ENCODE data around the gene WDR18.
"Not testable (repeated sequence)": the region's sequence is repeated elsewhere in the genome, so short reads cannot be mapped to it uniquely, and the experiment has no call there.

The WDR18 gene

DNA sequence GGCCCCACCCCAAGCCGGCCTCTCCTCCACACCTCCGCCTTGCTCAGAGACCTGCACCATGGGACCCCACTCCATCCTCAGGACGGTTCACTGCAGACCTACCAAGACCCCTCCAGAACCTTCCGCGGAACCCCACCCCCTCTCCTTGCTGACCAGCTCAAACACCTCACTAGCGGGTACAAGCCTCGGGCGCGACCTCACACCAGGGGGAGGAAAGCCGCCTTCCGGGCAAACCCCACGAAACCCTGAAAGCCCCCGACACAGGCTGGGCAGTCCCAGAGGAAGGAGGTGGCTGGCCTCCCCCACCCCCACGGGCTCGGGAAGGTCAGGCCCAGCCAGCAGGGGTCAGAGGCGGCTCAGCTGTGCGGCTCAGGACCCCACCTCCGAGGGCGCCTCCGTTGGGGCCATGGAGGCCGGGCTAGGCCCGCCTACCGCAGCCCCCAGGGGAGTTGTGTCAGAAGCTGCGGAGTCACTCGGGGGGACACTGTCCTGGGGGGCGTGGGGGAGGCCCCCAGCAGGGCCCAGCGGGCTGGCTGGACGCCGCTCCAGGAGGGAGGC, 25.9 kb downstream of the WDR18 start:
- DNase-seq, result no peak

- DNase-seq, result no peak
Measured at GRCh38 chr19:1010586-1011510, 26.7 kb downstream of the WDR18 start.

- DNase-seq, result no peak
Measured at GRCh38 chr19:1011831-1012333, 27.7 kb downstream of the WDR18 start.

GRCh38 chr19:1012334-1012733, 28.2 kb downstream of the WDR18 start:
- DNase-seq, result no peak

DNA sequence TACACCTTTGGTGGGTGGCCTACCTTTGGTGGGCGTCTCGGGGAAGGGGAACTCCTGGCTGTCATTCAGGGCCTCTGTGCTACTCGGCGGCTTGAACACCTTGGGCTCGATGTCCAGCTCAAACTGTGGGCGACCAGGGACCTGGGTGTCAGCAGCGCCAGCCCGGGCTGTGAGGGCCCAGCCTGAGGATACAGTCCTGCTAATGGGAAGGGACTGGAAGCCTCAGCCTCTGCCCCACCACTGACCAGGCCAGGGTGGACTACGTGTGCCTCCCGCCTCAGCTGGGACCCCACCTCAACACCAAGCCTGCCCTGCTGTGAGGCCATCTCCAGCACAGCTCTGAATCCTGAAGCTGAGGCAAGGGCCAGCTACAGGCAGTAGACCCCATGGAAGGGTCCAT, 29.1 kb downstream of the WDR18 start:
- no peak for DNase-seq

DNA sequence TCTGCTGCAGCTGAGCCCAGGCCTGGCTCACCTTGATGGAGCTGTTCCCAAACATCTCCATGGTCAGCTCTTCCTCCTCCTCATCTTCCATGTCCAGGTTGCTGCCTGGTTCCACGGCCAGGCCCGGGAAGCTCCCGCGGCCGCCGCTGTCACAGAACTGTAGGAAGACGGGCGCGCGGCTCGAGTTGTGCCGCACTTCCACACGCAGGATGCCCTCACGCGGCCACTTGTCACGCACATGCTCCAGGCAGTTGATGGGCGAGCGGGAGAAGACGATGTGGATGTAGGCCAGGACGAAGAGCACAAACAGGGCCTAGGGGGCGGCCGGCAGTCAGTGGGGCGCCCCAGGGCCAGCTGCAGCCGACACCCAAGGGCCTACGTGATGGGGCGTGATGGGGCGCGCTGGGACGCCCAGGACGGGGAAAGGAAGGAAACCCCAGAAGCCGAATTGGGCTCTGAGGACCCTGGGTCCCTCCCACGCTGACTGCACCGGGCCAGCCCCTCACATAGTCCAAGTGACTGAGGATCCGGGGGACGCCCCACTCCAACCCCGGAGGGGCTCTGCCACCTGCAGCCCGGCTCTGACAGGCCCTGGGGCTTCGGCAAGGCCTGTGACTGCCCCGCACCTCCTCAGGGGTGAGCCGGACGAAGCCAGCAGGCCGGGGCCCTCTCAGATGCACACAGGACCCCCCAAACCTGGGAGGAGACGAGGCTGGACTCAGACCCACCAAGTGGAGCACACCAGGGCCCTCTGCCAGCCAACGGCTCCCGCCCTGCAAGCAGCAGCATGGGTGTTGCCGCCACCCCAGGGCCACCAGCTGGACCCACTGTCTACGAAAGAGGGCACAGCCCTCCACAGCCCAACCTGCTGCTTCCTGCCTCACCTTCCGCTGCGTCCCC, 30.3 kb downstream of the WDR18 start:
- DNase-seq, result no peak

DNA sequence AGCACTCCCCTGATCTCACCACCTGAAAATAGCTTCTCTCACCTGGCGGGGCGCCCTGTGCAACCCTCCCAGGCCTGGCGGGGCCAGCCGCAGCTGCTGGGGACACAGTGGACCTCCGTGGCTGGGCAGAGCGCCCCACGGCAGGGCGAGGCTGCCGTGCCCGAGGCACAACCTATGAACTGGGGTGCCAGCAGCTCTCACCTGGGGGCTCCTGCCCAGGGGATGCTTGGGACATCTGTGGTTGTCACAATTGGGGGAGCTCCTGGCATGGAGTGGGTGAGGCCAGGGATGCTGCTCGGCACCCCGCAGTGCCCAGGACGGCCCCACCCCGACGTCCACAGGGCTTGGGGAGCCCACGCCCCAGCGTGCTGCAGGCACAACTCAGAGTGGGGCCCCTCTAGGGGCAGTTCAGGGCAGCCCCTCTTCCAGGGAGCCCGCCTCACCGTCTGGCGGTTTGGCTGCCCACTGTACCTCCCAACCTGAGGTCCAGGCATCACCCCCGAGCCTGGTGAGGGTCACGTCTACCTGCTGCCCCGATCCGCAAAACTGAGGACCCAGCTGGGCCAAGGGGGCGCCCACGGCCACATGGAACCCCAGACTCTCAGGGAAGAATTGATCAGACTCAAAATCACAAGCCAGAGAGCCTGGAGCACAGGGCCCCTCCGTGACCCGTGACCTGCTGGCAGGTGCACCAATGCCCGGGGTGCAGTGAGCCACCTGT, 31.1 kb downstream of the WDR18 start:
- DNase-seq, result no peak

- DNase-seq, result no peak
Measured at GRCh38 chr19:1015782-1016646, 31.9 kb downstream of the WDR18 start.

DNA sequence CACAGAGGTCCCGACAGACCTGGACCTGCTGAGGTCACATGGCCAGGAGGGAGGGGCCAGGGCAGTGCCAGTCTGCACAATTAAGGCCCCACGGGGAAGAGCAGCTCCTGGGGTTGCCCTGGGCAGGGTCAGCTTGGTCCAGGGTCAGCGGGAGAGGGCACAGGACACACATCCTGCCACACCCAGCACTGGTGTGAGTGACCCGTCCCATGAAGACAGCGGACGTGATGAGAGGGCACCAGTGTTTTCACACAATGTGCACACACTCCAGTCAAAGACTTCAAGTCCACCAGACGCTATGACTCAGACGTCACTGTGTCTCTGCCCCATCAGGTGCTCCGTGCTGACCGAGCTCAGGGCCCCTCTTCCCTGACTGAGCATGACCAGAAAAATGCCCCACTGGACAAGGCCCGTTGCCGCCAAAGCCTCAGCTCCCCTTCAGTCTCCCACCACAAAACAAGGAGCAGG, 32.5 kb downstream of the WDR18 start:
- no peak for DNase-seq

GRCh38 chr19:1017115-1017905, 33.2 kb downstream of the WDR18 start:
- DNase-seq, result no peak

GRCh38 chr19:1017906-1018305, 33.8 kb downstream of the WDR18 start:
- no peak for DNase-seq

- DNase-seq, result no peak
Measured at GRCh38 chr19:1018393-1018792, 34.2 kb downstream of the WDR18 start.

DNA sequence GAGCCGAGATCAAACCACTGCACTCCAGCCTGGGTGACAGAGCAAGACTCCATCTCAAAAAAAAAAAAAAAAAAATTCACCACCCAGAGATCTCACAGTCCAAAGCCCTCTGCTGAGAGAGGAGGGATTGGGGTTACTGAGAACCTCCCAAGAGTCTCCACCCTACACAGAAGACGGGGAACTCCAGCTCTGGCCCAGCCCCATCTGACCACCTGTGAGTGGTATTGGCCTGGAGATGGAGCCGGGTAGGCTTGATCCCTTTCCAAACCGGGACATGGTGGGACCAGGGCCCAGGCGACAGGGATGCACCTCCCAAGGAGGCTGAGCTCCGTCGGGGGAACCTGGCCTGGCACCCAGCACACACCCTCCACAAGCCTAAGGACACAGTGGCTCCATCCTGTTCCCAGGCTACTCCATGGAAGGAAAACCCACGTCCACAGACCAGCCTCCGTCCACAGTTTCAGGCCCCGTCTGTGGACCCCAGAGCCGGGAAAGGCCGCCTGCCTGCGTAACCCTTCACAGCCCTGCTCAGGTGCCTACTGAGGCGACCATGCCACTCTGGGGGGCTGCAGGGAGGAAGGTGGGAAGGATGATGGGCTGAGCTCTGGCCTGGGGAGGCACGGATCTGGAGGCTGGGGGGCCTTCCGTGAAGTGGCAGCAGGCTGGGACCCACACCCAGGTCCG, 34.9 kb downstream of the WDR18 start:
- DNase-seq, result no peak

DNA sequence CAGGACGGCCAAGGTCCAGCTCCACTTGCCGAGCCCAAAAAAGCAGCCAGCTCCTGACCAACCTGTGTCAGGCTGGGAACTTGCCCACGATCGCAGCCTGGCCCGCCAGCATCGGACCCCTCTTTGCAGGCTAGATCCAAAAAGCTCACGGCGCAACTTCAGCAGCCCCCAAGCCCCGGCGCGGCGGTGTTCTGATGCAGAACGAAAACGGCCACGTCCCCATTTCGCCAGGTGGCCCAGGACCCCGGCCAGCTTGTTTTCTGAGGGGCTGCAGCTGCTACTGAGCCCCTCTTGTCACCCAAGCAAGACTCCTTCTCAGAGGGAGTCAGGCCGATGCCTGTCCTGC, 35.4 kb downstream of the WDR18 start:
- DNase-seq, result no peak

DNA sequence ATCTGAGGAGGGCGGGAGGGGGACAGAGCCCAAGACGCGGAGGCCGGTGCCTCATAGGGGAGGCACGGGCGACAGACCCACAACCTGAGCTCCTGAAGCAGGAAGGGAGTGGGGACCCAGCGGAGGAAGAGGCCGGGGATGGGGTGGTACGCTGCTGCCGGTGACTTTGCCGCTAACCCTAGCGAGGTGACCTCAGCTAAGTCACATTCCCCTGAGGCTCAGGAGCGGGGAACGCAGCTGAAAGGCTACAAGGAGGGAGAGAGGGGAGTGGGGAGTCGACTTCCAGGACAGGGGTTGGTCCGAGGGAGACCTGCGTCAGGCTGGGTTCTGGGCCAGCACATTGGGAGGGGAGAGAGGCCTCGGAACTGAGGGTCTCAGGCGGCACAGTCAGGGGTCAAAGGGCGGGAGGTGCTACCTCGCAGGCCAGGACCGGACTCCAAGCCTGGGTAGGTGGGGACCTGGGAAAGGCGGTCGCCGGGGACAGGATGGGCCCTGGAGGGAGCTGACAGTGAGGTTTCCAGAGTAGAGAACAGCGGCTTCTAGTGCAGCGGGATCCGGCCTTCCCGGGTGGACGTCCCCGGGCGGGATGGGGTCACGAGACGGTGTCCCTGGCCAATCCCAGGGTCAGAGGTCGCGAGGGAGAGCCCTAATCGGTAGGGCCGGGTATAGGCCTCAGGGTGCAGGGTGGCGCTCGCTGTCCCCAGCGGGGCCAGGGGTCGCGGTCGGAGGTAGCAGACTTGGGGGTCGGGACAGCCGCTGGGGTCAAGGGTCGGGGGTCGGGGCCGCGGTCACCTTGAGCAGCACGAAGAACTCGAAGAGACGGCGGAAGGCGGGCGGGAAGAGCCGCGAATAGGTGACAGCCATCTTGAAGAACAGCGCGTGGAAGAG, 36.1 kb downstream of the WDR18 start:
- DNase-seq, result peak; percentile 26

DNA sequence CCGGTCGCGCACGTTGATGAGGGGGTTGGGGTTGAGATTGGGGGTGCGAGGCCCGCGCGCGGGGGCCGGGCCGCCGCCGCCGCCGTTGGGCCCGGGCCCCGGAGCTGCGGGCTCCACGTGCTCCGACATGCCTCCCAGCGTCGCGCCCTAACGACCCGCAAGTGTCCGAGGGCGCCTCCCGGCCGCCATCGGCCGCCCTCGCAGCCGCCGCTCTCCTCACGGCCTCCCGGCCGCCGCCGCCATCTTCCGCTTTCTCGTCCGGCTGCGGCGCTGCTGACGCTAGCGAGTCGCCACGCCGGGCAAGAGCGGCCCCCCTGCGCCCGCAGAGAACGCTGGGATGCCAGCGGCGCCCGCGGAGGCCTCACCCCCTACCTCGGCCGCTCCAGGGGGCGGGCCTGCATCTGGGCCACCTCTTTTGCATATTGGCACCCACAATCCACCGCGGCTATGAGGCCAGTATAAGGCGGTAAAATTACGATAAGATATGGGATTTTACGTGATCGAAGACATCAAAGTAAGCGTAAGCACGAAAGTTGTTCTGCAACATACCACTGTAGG, 36.8 kb downstream of the WDR18 start, which contains the start of gene TMEM259:
TMEM259 (minus strand) TSS at position 256 of the 558 bp plus-strand sequence; CDS start at position 129, 127 bp downstream.
- DNase-seq, result peak; percentile 98

GRCh38 chr19:1023883-1024188, 39.7 kb downstream of the WDR18 start:
- not testable (repeated sequence) for DNase-seq

GRCh38 chr19:1025080-1025479, 40.9 kb downstream of the WDR18 start:
- not testable (repeated sequence) for DNase-seq
